Epidermal melanocyte (primary cell): Measurements from ENCODE around the gene TICAM2.
A peak's percentile ranks its signal among the peaks of the same experiment; 100 is the strongest.
"Not testable (repeated sequence)": the region's sequence is repeated elsewhere in the genome, so short reads cannot be mapped to it uniquely, and the experiment has no call there.

Experiments used
- DNase-seq: peaks from one replicate; pipeline ENCODE4 v3.0.0; 2011; ENCODE audit warnings: low spot score; ENCODE audit not compliant: insufficient read length

Gene TICAM2, protein sequence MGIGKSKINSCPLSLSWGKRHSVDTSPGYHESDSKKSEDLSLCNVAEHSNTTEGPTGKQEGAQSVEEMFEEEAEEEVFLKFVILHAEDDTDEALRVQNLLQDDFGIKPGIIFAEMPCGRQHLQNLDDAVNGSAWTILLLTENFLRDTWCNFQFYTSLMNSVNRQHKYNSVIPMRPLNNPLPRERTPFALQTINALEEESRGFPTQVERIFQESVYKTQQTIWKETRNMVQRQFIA

DNA sequence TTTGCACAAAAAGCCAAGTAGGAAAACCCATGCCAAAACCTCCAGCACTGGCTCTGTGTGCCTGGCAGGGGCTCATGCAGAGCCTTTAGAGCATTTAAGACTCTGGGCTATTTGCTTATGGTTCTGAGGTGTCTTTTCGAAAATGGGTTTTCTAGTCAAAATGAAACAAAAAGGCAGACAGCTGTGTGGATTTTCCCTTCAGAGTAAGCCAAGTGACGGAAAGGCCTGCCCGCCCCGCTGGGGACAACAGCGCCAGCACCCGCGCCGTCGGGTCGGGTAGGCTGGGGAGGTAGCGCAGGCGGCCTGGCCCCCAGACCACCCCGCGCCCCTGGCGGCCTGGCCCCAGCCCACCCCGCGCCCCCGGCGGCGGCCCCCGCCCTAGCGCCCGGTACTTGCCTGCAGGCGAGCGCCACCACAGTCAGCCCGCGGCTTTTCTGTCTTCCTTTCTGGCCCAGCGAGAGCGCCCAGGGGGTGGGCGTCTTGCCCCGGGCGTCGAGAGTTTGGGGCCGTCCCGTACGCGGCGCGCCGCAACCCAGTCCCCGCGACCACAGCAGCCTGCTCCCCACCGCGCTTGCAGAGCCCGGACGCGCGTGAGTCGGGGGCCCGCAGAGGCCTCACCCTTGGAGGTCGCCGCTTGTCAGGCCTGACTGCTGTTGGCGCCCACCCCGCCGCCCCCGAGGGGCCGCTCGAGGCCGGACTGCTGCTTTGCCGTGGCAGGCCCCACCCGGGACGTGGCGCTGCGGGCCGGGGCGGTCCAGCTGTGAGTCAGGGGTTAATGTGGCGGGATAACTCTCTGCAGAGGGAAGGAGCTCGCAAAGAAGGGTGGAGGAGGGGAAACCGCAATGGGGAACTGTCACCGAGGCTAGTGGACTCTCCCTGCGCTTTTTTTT lies at the start of gene TICAM2:
TICAM2 (minus strand) TSS at position 779 of the 890 bp plus-strand sequence. CDS start 21,223 bp downstream, outside the sequence.
- no peak for DNase-seq

DNA sequence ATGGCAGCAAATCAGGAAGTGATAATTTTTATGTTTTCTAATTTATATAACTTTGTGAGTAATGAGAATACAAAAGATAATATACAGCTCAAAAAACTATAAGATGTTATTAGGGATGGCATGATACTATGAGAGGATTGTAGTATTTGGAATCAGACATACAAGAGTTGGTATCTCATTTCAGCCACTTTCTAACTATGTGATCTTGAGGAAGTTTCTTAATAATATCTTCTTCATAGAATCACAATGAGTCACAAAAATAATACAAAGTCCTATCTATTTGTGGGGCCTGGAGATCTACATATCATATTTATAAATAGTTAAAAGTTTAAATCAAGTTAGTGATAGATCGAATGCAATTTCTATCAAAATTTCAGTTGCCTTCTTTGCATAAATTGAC lies 47.3 kb upstream of the TICAM2 start:
- no peak for DNase-seq

DNA sequence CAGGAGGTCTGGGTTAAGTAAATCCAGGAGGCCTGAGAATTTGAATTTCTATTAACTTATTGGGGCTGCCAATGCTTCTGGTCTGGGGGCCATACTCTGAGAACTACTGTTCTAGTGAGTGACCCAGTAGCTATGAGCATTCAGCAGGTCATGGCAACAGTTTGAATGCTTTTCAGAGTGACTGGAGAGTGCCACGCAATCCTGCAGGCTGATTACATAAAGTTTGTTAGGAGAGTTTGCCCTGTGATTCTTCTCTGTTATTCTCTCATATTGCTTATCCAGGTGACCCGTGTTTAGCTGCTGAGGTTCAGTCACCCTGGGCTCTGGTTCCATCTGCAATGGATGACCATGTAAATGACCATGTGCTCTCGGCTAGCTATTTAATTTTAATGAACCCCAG lies 45.8 kb upstream of the TICAM2 start:
- DNase-seq: no peak

DNA sequence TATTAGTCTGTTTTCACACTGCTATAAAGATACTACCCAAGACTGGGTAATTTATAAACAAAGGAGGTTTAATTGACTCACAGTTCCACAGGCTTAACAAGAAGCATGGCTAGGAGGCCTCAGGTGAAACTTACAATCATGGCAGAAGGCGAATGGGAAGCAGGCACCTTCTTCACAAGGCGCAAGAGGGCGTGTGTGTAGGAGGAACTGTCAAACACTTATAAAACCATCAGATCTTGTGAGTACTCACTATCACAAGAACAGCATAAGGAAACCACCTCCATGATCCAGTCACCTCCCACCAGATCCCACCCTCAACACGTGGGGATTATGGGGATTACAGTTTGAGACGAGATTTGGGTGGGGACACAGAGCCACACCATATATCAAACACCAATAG lies 43.1 kb upstream of the TICAM2 start:
- not testable (repeated sequence) for DNase-seq

DNA sequence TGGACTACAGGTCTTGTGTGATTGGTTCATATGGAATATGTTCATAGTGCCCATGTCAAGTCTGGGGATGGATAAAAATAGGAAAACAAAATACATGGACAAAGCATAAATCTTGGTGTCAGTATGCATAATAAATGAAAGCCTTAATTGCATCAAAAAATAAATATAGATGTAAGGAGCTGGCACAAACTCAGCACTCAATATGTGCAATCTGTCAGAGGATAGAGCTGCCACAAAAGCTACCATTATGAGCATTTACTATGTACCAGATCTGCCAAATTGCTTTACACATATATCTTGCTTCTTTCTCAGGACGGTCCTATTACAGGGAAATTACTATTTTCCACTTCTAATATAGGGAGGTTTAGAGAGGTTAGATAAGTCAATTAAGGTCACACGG lies 41.8 kb upstream of the TICAM2 start:
- DNase-seq: no peak

DNA sequence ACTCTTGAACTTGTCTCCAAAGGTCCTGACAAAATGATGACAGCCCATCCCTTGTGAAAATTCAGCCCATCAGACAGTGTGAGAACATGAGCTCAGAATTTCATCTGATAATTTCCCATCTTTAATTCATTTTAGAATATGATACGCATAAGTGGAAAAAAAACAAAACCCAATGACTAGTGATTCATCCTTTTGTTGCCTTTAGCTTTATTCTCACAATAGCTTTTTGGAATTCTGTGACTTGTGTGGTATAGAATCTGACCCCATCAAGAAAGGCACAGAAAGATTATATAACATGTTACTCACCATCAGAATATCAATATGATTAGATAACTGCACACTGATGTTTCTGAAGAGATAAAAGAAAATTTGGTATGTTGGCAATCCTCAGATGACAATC lies 39.7 kb upstream of the TICAM2 start:
- no peak for DNase-seq

DNA sequence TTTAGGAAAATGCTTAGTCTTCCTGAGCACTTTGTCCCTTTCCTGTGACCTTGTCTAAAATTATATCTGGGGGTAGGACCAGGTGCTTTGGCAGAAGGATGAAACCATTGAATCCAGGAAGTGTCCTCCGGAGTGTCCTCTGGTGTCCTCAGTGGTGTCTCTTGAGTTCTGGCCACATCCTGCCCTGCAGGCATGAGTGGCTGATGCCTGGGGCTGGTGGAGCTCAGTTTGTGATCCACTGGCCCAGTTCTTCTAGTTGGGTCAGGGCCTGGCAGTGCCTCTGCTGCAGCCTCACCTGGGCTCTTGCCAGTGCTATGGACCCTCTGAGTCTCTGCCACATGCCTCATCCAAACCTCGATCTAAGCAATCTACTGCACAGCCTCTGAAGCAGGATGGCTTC lies 38.0 kb upstream of the TICAM2 start:
- no peak for DNase-seq

DNA sequence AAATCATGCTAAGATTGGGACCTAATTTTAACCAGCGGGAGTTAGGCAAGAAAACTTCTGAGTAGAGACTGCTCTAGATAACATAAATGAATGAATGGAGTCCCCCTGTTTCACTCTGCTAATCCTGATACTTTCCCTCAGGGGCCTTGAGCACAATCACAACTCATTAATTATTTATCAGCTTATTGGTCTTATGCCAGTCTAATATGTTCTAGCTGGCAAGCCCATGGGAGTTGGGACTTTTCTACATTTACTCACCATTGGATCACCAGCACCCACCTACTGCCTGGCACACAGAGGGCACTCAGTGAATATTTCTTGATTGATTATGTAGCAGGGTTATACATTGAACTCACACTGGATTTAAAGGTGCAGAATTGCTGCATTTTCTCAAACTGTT lies 37.1 kb upstream of the TICAM2 start:
- no peak for DNase-seq

DNA sequence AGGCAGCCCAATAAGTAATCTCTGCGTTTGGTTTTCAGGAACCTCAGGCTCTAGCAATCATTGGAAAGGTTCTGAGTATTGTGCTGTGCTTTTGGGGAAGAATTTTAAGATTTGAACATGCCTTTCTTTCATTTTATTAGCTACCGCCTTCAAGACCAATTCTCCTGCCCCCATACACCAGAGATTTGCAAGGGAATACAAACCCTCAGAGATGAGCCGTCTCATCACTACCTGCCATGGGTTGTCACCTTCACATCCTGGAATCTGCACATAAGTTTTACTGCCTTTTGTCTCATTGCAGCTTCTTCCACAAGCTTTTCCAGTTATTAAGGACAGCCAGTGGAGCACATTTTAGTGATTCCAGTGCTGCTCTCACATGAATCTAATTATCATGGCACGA lies 35.2 kb upstream of the TICAM2 start:
- no peak for DNase-seq

DNA sequence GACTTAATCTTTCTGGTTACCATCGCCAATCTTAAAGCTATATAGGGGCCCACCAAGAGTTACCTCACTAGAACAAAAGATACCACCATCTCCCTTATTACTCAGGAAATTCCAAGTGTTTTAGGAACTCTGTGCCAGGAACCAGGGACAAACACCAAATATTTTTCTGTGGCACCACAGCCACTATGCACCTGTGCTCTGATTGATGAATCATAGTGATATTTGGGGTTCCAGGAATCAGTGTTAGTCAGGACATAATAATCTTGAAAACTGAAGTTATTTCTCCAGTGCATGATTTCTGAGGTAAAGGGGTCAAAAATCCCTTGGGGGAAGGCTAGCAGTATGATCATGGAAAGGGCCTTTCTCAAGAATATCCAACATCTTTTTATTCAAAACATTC lies 33.7 kb upstream of the TICAM2 start:
- DNase-seq: no peak

DNA sequence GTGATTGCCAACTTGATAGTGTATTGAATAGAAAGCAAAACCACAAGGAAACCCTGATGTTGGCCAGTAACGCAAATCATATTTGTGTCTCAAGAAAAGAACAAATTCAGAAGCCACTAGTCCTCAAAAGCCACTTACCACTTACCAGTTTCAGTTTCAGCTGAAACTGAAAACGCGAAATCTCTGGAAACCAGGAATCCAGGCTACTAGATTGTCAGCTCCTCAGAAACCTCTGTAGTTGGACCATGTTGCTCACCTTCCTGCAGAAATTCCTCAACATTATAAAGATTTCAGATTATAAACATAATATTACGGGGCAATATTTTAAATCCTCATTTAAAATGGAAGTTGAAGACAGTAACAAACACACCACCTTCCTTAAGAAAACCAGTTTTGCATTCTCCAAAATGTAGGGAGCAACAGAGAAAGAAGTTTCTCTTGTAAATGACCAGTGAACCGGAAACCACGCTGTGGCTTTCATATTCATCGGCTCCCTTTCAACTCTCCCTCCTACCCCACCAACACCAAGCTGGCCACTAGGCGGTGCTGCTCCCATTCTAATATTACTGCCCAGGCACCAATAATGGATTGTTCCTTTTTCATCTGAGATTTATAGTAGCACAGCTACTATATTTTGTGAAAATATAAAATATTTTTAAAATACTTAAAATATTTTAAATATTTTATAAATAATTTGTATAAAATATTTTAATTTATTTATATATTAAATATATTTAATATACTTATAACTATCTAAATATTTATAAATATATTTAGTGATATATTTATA lies 32.3 kb upstream of the TICAM2 start:
- DNase-seq: peak; percentile 97

DNA sequence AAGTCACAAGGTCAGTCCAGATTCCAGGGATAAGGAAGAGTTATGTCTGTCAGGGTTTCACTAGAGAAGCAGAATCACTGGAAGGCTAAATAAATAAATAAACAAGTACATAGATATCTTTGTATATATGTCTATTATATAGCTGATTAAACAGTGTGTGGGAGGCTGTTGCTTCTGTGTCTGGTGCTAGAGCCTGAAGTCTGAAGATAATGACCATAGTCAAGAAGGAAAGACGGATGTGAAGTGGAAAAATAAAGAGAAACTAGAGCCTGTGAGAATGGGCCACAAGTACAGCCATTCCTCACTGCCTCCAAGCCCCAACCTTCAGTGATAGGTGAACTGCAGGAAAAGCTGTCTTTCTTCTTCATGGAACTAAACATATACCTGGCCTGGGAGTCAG lies 27.6 kb upstream of the TICAM2 start:
- no peak for DNase-seq

DNA sequence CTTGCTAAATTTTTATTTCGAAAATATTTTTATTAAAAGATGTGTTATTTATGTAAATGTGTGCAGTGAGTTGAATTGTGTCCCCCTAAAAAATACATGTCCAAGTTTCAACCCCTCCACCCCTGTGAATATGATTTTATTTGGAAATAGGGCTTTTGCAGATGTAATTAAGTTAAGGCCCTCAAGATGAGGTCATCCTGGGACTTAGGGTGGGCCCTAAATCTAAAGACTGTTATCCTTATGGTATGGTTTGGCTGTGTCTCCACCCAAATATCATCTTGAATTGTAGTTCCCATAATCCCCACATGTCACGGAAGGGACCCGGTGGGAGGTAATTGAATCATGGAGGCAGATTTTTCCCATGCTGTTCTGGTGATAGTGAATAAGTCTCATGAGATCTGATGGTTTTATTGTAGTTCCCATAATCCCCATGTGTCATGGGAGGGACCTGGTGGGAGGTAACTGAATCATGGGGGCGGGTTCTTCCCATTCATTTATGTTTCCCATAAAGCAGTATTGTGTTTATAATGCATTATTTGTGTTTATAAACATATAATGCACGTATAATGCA lies 25.1 kb upstream of the TICAM2 start:
- DNase-seq: no peak

DNA sequence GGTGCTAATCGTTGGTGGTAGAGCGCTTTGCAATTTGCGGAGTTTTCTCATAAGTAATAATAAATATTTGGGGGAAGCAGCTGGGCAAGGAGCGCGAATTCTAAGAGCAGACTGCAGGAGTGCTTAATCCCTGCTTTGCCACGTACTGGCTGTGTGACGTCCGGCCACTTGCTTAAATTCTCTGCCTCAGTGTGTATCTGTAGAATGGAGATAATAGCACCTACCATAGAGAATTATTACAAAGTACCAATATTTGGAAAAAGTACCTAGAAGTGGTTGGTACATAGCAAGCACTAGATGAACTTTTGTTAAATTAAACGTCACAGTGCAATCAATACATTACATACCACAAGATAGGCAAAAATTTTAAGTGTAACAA lies 24.2 kb upstream of the TICAM2 start:
- DNase-seq: no peak

DNA sequence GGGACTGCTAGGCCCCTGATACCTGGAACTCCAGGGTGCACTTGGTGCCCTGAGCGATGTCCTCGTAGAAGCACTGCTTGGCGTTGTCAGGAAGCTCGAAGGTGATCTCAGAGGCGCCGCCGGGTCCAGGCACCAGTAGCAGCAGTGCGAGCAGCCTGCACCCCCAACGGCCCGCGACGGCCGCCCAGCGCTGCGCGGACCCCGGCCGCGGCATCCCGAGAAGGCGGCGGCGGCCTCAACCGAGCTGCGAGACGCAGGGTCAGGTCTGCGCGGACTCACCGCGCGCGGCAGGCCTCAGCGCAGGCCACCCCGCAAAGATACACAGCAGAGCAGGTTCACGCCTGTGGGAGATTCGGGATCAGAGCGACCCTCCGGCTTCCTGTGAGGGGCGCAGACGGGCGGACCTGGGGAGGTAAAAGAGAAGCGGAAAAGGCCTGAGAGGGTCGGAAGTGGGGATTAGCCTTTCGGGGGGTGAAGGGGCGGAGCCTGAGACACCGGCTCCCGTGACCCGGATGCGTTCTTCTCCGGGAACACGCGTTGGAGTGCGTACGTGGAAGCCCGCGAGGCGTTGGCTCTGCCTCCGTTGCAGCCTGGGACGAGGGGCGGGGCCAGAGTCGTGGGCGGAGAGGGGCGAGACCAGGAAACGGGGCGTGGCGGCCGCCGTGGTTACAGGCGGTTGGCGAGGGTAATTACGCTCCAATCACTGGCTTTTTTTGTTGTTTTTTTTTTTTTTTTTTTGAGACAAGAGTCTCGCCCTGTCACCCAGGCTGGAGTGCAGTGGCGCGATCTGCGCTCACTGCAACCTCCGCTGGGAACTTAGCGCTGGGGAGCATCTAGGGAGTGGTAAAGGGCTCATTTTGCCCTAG lies 23.5 kb upstream of the TICAM2 start, which contains the start of gene TMED7:
TMED7 (minus strand) TSS at position 458 of the 866 bp plus-strand sequence; CDS start at position 214, 244 bp downstream.
- DNase-seq: peak; percentile 72

DNA sequence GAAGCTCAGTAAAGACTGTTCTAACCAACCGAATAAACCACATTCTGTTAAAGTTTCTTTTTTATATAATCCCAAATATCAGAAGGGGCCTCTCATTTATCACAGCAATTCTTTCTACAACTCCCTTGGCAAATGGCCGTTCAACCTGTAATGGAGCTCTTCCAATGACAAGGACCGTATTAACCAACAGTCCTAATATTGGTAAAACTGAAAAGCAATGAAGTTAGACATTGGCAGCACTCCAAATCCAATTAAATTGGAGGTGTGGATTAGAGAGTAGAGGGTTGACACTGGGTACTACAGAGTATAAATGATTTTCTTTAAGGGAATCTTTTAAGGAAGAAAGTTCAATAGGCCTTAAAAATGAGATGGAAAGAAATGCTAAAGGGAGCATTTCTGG lies 22.7 kb upstream of the TICAM2 start:
- no peak for DNase-seq

DNA sequence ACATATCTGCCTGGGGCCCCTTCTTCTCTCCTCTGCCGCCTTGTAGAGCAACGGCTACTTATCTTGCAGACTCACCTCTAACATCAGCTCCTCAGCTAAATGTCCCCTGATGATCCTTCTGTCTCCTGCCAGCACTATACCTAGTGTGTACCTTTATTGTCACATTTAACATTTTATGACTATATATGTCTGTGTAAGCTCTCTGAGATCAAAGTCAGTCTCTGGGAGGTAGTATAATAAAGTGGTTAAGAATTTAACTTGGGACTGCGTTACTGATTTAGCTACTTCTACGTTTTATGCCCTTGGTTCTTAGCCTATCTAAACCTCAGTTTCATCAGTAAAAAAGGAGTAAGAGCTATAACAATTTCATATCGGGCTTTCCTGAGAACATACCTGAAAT lies 21.4 kb upstream of the TICAM2 start:
- no peak for DNase-seq

DNA sequence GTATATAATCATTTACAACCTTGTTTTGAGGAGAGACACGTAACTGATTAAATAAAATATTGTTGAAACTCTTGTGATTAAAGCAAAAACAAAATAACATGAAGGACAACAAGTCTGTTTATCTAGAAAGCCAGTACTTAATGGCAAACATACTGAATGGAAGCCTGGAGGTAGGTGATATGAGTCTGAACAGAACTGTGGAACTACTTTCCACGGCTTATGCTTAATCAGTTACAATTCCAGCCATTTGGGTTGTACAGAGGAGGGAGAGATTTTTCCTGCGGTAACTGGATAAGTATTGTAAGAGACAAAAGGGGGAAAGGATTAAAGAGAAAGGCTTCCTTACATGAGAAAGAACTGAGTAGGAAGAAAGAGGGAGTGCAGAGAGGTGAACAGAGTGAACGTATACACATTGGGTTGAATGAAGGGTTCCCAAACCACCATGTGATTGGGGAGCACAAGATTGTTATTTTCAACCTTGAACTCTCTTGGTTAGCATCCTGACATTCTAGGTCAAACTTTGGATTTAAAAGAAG lies 19.2 kb upstream of the TICAM2 start:
- DNase-seq: no peak

DNA sequence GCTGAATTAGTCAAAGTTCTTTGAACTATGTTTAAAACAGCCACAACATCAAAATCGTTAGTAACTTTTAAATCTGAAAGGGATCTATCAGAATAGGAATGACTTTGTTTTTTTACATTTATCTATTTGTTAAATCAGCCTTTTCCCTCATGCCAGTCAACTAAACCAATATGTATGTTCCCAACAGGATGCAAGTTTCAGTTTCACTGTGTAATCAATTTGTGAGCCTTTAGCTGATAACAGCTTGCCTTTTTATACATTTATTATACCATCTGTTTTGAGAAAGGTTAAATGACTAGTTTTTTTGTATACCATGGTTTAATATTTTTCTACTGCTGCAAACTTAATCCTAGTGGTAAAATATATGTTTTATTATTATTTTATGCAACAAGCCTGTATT lies 14.6 kb upstream of the TICAM2 start:
- DNase-seq: no peak

DNA sequence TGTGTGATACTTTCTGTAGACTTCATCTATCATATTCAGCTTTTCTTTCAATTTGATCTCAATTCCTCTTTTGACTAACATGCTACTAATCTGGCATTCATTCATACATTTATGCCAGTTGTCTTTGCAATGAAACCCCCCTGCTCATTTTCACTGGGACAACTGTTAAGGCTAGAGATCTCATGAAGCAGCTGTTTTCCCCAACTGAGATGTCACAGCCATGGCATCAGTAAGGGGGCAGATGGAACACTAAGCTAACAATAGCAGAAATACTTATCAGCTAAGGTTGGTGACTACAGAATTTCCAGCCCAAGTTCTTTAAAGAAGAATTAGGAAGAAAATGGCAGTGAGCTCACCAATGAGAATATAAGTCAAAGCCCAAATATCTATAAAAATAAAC lies 14.2 kb upstream of the TICAM2 start:
- no peak for DNase-seq
